Measurements from ENCODE around the gene PLIN3.
A peak's percentile ranks its signal among the peaks of the same experiment; 100 is the strongest.
"Not testable (repeated sequence)": the region's sequence is repeated elsewhere in the genome, so short reads cannot be mapped to it uniquely, and the experiment has no call there.

PLIN3 gene

DNA sequence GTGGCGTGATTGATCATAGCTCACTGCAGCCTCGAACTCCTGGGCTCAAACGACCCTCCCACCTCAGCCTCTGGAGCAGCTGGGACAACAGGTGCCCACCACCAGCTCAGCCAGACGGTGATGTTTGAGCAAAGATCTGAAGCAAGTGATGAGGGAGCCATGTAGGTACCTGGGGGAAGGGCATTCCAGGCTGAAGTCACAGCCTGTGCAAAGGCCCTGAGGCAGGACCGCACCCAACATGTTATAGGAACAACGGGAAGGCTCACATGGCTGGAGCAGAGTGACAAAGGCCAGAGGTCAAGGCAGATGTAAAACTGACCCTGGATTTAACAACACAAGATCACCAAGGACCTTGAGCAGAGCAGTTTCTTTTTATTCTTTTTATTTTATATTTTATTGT lies 61.1 kb downstream of the PLIN3 start:
- no peak for DNase-seq

DNA sequence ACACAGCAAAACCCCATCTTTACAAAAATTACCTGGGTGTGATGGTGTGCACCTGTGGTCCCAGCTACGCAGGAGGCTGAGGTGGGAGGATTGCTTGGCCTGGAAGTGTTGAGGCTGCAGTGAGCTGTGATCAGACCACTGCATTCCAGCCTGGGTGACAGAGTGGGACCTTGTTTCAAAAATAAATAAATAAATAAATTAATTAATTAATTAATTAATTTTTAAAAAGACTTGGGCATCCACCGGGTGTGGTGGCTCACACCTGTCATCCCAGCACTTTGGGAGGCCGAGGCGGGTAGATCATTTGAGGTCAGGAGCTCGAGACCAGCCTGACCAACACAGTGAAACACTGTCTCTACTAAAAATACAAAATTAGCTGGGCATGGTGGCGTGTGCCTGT lies 62.3 kb downstream of the PLIN3 start:
- DNase-seq = not testable (repeated sequence)

DNA sequence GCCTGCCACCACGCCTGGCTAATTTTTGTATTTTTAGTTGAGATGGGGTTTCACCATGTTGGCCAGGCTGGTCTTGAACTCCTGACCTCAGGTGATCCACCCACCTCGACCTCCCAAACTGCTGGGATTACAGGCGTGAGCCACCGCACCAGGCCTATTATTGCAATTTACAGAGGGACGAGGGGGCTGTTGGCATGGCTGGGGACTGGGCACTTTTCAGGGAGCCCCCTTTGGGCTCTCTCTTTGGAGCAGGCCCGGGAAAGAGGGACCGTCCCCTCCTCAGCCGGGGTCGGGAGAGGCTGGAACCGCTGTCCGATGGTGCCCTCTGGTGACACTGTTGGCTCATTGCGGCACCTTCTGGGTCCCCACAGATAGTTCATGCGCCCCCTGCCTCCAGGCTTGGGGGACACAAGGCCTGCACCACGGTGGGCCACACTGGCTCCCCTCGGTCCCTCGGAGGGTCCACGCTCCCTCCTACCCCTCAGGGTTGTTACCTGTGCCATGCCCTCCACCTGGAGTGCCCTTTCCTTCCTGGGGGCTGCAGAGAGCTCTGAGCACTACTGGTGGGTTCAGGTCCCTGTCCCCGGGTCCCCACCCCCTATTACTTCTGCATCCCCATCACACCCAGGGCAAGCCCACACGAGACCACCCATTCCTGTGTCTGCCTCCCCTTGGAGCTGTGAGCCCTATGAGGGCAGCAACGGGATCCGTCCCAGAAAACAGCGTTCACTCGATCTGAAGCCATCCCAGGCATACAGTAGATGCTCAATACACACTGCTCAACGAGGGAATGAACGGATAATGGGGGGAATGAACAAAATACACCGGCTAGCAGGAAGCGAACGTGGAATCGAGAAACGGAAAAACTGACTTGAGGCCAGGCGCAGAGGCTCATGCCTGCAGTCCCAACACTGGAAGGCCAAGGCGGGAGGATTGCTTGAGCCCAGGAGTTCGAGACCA lies 63.5 kb downstream of the PLIN3 start:
- peak; percentile 56 for DNase-seq

DNA sequence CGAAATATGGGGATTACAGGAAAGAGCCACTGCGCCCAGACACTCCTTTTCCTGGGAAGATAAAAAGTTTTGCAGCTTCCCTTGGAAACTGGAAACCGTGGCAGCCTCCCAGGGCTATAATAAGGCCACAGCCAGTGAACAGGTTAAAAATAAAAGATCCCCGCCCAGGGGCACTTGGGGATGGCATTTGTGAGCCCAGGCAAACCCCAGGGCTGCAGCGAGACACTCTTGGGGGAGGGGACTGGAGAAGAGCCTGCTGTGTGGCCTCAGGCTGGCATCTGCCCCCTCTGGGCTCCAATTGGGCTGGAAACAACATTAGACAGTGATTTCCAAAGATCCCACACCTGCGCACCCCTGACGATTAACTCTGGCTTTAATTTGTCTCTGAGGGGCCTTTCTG lies 64.8 kb downstream of the PLIN3 start:
- no peak for DNase-seq

GRCh38 chr19:4801085-4801619 lies 66.3 kb downstream of the PLIN3 start:
- no peak for DNase-seq

DNA sequence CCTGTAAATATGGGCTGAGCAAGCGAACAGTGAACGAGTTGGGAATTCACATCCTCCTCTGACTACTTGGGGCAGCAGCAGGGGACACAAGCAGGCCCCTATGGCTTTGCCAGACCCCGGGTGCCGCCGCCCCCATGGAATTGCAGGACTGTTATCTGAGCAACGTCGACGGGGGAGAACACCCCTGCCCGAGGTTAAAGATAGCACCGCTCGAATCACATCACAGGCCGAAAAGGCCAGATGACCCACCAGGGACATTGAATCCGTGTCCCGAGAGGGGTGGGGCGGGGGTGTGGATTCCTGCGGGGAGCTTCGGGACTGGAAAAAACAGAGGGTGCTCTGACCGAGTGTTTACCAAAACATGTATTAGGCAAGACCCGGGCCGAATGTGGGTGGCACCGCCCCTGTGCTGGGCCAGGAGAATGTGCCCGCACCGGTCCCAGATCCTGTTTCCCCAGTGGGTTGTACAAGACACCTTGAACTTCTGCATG lies 66.8 kb downstream of the PLIN3 start:
- no peak for DNase-seq

- no peak for DNase-seq
Observed at GRCh38 chr19:4795400-4795799, 72.1 kb downstream of the PLIN3 start.

- DNase-seq = no peak
Observed at GRCh38 chr19:4794971-4795370, 72.5 kb downstream of the PLIN3 start.

DNA sequence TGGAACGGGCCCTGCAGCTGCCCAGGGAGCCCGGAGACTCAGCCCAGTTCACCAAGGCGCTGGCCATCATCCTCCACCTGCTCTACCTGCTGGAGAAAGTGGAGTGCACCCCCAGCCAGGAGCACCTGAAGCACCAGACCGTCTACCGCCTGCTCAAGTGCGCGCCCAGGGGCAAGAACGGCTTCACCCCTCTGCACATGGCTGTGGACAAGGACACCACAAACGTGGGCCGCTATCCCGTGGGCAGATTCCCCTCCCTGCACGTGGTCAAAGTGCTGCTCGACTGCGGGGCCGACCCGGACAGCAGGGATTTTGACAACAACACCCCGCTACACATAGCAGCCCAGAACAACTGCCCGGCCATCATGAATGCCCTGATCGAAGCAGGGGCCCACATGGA lies 74.2 kb downstream of the PLIN3 start:
- not testable (repeated sequence) for DNase-seq

- DNase-seq = not testable (repeated sequence)
Observed at GRCh38 chr19:4792866-4793195, 74.6 kb downstream of the PLIN3 start.

GRCh38 chr19:4792019-4792865 lies 75.2 kb downstream of the PLIN3 start:
- not testable (repeated sequence) for DNase-seq

GRCh38 chr19:4791183-4792018 lies 76.1 kb downstream of the PLIN3 start, which contains the start of gene FEM1A:
Gene FEM1A (plus strand): TSS chr19:4791734. CDS start chr19:4791855, 121 bp downstream.
- peak; percentile 100 for DNase-seq

All from left hindlimb (tissue), 1 donor.